Posterior vena cava (tissue), 2 donors: ENCODE measurements around the gene CALCB. TPM values are rescaled to one million over a fixed set of nuclear protein-coding genes. Genes with fewer than 3 reads are reported as not detected.

Source experiments
- DNase-seq: peaks from one replicate; pipeline ENCODE4 v3.0.0-alpha.2; 2020; ENCODE audit warnings: low spot score
- intact Hi-C, 2 donors: fragments of 100-400 bp; cut with DNase I; formaldehyde crosslinking; loops; one replicate each; pipeline versions ENCODE4 v1.14.1 to v1.14.2; 2022 to 2023
- total RNA-seq, 2 donors: library from RNA; stranded (reverse); fragmentation: NEBNext Ultra II Directional; extraction: Animal tissue kit (Norgen Biotek cat#: 25700); gene quantifications; one replicate each; pipeline ENCODE4 v1.2.1, GENCODE V29; 2021
- donor health status: DM: yes; HTN: yes; CAD: no.
- donor health status: DM: yes; HTN: yes; CAD: no.

CALCB gene
- total RNA-seq, 2 donors from 2014 or later = not detected

DNA sequence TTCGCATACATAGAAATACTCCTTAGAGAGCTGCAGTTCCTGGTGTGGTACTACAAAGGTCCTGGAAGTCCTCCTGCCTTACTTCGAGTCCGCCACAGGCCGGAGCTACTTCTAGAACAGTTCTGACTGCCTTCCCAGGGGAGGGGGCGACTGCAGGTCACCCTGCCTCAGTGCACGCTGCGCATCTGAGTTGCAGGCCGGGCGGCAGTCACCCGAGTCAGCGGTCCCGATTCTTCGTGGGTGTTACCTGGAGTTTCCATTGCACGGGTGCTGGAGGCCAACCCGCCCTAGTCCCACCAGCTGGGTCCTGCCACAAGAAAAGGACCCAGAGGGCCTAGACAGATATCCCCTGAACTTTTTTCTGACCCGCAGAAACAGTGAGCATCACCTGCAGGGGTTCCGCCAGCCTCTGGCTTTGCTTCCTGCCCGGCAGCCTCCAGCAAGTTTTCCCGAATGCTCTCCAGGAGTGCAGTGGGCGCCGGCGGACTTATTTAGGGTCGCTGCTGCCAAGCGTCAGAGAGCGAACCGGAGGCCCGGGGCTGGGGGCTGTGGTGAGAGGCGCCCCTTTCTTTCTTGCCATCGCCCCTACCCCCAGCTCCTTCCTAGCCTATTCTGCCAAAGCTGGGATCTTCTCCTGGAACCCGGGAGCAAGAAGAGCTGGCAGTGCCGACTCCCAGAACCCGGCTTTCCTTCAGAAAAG lies 1.7 kb upstream of the CALCB start:
- intact Hi-C loops = no loop called here
- no peak for DNase-seq

DNA sequence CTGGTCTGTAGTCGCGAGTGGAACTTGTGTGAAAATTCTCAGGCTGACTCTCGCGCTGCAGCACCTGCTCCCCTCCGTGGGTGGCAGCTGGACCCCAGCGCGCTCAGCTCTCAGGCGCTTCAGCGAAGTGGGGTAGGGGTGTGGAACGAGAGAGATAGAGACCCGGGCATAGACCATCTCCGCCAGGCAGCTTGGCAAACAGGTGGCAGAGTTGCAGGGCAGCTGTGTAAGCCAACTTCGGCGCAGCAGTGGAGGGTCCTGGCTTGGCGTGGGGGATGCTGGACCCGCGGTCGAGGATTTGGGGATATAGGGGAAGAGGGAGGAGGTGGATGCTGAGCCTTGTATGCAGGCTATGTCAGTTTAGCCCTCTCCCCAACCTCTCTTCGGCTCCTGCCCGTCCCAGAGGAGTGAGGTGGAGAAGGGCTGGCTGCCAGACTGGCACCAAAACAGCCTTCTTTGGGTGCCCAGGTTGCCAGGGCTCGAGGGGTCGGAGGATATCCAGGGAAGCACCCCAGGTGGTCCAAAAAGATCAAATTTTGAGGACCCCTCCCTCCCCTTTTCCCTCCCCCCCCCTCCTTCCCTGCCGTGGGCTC lies 746 bp upstream of the CALCB start:
- DNase-seq = no peak

DNA sequence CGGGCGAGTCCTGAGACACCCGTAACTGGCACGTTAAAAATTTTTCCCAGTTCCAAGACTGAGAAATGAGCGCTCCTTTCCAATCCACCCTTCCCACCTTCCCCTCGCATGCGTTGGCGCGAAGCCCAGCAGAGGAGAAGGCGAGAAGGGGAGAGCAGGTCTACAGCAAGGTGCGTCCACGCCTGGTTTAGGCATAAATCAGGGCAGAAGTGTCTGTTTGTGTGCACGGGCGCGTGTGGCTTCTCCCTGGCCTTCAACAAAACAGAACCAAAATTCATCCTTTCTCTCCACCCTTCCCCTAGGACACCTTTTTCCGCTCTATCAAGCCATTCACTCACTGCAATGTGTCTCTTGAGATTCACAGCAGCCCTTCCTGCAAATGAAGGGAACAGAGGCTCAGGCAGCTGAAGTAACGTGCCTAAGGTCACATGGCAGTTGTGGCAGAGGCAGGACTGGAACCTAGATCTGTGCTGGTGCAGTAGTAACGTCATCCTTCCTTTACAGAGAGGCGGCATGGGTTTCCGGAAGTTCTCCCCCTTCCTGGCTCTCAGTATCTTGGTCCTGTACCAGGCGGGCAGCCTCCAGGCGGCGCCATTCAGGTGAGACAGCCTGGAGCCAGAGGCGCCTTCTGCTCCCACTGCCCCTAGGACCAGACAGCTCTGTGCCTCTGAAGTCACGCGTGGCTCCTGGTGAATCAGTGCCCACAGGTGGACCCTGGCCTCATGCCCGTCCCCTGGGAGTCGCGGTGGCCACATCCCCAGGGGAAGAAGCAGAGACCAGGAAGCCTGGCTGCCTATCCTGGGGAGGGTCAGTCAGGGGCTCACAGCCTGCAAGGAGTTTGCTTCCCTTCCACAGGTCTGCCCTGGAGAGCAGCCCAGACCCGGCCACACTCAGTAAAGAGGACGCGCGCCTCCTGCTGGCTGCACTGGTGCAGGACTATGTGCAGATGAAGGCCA lies 1.1 kb downstream of the CALCB start:
- peak; percentile 93 for DNase-seq
- intact Hi-C loops = no loop called here

More for the DNA sequence above, 746 bp upstream of the CALCB start:
- intact Hi-C loops = no loop called here

DNA sequence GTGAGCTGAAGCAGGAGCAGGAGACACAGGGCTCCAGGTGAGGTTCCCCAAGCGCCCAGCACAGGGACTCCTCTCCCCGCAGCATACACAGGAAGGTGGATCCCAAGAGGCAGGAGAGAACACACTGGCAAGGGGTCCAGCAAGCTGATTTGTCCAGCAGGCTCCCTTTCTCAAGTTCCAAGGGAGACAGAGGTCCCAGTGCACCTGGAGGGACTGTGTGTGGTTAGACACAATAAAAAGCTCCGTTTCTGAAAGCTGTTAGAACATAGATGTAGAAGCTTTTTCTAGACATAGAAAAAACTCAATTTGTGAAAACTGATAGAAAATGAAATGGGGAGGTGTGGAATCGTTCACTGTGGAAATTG lies 1.8 kb downstream of the CALCB start:
- no peak for DNase-seq
- intact Hi-C loops = no loop called here

DNA sequence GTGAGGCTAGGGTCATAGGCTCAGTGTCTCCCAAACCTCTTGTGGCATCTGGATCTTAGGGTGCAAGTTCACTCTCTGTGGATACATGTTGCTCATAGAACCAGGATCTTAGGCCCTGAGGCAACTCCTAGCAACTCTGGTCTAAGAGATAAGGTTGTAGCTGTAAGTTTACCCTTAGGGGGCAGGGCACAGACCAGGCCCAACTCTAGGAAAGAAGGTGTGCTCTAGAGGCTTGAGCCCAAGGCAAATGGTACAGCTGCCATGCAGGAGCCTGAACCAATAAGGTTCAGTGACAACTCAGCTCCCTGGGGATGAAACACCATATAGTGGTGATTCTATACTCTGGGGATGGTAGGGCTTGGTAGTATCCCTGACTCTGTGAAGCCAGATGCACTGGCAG lies 17.8 kb downstream of the CALCB start:
- intact Hi-C loops = no loop called here

DNA sequence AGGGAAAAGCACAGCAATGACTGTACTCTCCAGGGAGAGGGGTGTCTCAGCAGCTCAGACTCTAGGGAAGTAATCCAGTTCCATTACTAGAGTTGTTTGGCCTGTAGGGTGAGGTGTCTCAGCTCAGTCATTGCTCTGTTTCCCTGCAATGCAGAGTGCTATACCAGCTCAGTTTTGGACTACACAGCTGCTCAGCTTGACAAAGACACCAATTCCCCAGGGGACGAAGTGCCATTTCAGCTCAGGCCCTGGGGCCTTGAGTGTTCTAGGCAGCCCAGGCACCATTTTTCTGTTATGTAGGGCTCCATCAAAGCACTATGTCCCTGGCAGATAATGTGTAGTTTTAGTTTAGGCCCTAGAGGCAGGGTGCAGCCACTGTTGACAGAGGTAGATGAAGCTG lies 18.2 kb downstream of the CALCB start:
- DNase-seq = no peak
- intact Hi-C loops = no loop called here

More for the DNA sequence above, 17.8 kb downstream of the CALCB start:
- no peak for DNase-seq

DNA sequence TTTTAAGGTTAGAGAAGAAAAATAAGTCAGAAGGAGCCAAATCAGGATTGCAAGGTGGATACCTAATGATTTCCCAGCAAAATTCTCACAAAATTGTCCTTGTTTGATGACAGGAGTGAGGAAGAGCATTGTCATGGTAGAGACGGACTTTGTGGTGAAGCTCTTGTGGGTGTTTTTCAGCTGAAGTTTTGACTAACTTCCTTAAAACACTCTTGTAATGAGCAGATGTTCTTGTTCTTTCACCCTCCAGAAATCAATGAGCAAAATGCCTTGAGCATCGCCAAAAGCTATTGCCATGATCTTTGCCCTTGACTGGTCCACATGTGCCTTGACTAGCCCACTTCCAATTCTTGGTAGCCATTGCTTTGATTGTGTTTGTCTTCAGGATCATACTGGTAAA lies 20.0 kb downstream of the CALCB start:
- no peak for DNase-seq
- intact Hi-C loops = no loop called here

DNA sequence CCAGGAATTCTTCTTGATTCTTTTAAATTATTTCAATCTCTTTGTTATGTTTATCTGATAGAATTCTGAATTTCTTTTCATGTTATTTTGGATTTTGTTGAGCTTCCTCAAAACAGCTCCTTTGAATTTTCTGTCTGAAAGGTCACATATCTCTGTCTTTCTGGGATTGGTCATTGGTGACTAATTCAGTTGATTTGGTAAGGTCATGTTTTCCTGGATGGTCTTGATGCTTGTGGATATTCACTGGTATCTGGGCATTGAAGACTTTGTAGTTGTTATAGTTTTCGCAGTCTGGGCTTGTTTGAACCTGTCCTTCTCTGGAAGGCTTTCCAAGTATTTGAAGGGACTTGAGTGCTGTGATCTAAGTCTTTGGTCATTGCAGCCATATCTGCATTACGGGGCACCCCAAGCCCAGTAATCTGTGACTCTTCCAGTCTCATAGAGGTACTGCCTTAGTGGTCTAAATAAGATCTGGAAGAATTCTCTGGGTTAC lies 22.4 kb downstream of the CALCB start:
- intact Hi-C loops = no loop called here

DNA sequence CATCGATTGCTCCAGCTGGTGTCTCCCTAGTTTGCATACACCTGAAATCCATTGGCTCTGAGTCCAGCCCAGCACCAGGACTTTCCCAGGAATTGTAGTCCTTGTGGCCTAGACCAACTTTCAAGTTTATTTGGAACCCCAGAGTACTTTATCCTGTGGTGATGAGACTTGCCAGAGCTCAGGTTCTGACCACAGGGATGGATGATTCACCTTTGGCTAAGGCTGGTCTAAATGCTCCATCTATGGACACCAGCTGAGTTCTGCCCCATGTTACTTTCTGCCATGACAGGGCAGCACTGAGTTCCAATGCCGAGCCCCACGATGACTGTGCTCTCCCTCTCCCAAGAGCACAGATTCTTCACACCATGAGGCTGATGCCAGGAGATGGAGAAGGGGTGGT lies 24.0 kb downstream of the CALCB start:
- intact Hi-C loops = no loop called here

More for the DNA sequence above, 22.4 kb downstream of the CALCB start:
- no peak for DNase-seq

DNA sequence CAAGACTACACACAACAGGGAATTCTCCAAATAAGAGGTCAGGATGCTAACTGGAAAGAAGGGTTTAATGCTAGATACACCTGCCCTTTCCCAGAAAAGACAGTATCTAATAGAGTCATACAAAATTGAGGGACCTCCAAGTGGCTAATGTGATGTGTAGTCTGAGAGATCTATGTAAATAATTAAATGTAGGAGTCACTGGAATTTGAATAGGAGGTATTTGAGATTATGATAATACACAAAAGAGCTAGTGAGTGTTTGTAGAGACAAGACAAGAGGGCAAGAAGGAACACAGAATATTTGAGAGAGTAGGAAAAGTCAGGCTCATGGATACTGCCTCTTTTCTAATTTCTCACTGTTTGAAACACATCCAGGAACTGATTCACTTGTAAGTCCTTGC lies 25.9 kb downstream of the CALCB start:
- intact Hi-C loops = no loop called here
- no peak for DNase-seq

More for the DNA sequence above, 24.0 kb downstream of the CALCB start:
- DNase-seq = no peak

DNA sequence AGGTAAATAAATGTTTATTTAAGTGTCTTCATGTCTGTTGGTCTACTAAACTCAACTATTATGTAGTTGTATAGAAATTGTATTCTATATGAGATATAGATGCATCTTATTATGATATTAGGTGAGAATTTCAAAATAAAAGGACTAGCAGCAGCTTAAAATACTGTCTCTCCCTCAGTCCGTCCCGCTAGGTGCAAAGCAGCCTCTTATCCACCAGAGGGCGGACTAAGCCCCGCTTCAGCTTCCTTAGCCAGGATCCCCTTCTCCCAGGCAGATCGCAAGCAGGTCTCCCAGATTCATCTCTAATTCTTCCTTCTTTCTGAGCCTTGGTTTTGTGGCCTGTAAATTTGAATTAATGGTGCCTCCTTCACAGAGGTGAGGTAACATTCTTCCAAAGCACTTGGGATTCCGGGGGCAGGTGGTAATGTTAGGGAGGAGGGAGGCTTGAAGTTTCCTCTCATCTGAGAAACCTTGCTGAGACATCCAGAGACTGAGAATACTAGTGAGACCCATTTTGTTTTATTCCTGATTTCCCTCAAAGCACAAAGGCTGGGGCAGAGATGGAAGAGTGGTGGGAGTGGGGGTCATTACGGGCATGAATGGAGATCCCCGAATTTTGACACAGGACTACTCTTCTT lies 27.8 kb downstream of the CALCB start:
- intact Hi-C loops = loop anchor here in 1 of 2 donors (5.0 kb wide), 1 partner anchor 106 kb away; no protein-coding TSS in a partner anchor
- DNase-seq = peak; percentile 87

DNA sequence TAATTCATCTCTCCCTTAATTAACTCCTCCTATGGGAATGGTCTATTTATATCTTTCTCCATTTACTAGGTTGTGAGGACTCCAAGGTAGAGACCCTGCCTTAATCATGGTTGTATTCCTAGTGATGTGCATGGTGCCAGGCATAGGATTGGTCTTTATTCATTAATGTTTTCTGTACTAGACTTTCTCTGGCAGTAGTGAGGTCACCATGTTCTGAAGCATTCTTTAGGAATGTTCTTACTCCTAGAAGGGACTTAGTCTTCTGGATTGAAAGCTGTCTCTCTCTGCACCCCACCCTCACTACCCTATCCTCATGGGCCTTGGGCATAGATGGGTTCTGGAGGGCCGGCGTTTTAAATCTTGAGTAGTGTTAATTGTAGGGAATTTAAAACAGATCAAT lies 30.8 kb downstream of the CALCB start:
- intact Hi-C loops = loop anchor here in 1 of 2 donors (5.0 kb wide), 1 partner anchor 103 kb away; no protein-coding TSS in a partner anchor
- no peak for DNase-seq

DNA sequence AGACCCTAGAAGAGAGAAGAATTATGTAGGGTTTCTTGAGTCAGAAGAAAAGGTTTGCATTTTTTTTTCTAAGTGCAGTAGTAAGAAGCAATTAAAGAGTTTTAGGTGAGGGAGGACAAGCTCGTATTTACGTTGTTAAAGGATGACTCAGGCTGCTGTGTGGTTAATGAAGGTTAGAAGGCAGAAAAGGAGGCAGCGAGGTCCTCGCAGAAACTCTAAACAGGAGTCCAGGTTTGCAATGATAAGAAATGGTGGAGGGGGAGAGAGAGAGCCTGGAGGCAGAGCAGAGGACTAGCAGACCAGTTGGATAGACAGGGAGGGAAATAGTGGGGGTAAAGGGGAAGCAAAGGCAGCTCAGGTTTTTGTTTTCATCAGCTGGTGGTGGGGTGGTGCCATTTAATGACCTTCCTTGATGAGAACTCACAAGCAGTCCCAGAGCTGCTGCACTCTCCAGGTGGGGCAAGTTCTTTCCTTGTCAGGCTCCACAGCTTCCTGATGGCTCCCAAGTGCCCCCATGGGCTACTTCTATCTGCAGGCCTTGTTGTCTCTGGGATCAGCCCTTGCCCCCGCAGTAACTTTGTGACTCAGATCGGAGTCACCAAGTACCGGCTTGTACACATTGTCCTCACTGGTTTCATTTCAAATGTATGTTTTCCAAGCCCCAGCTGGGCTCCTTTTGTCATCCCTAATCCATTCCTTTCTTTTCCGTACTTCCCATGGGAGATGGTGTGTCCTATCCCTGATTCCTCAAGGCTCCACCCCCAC lies 33.0 kb downstream of the CALCB start:
- DNase-seq = no peak
- intact Hi-C loops = loop anchor here in 1 of 2 donors (2.0 kb wide), 1 partner anchor 100 kb away; no protein-coding TSS in a partner anchor

DNA sequence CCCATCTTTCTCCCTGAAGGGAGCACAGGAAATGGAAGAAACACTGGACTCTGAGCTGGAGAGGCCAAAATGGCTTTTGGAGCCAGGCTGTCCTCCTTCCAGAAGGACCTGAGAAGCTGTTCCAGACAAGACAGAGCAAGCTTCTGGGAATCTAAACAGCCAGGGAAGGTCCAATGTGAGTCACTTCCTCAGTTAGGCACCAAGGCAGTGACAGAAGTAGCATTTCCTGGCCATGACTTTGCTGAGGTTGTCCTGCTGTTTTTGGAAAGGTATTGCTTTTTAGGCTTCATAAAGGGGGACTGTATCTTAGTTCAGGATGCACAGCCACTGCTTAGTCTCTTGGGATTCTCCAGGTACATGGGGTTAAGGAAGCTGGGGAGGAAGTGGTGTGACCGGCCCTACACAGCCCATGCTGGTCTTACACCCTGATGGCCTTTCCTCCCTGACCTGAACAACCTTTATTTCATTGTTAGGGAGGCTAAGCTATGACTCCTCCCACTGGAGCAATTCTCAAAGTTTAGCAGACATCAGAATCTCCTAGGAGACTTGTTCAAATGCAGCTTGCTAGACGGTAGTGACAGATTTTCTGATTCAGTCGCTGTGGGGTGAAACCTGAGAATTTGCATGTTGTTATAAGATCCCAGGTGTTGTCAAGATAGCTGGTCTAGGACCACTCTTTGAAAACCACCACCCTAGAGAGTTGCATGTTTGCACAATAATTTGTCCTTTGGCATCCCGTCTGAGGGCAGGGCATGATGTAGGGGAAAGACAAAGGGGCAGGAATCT lies 34.5 kb downstream of the CALCB start:
- intact Hi-C loops = loop anchor here in 1 of 2 donors (2.0 kb wide), 1 partner anchor 99 kb away; no protein-coding TSS in a partner anchor

DNA sequence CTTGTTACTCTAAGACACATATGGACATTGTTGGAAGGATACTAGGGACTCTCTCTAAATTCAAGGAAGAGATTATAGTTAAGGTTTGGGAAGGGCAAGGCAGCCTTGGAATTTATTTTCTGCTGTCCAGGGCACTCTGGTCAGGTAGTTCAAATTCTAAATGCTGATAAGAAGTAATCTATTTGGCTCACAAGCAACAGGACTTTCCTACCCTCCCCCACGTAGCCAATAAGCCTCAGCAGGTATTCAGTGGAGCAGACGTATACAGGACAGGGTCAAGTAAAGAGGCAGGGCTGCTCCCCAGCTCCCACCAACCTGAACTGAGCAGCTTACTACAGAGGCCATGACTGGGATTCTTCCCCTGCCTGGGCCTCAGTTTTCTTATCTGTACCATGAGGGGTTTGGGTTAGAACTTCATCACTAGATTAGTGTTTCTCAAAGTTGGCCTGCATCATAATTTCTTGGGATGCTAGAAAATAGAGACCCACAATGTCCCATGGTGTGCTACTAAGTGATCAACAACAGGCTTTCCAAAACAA lies 35.3 kb downstream of the CALCB start:
- intact Hi-C loops = no loop called here
- no peak for DNase-seq

More for the DNA sequence above, 34.5 kb downstream of the CALCB start:
- no peak for DNase-seq

DNA sequence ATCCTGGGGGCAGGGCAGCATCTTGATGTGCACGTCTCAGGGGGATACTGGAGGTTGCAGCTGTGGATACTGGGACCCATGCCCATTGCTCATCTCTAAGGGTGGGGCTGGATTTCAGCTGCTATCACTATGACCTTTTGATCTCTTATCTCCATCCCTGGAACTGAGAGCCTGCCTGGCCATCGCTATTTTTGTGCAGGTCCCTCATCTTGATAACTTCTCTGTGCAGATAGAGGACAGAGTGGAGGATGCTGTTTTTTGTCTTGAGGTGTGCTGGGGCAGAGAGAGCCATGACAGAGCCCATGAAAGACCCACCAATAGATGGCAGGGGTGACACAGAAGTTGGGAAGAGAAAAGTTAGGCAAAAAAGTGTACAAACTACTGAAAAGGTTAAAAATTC lies 36.2 kb downstream of the CALCB start:
- intact Hi-C loops = no loop called here
- DNase-seq = no peak

DNA sequence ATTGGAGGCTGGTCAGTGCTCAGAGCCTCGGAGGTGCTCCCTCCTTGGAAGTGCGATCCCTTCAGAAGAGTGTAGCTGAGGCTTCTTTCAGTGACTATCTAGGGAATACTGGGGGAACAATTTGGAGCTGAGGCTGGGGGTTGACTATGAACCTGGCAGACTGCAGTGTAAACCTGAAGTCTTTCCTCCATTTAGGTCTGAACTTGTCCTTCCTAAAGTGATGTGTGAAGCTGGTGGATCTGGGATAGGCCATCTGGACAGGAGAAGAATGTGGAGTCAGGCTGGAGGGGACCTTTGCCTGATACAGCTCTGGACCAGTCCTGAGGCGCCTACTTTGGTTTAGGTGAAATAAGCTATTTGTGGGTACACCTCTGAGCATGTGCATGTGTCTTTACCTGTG lies 37.8 kb downstream of the CALCB start:
- intact Hi-C loops = no loop called here
- DNase-seq = no peak
